HepG2 (cell line): ENCODE results near the gene ALDH1A1.

Source experiments
- ARHGAP35 ChIP-seq: sonication (generic); formaldehyde crosslinking; IDR thresholded peaks from 2 replicates; pipeline ENCODE4 v1.9.0; 2022; ENCODE audit warnings: mild to moderate bottlenecking, inconsistent platforms, moderate library complexity, missing genetic modification reagents, borderline replicate concordance
- STAT5B ChIP-seq: sonication (generic); formaldehyde crosslinking; IDR thresholded peaks from 2 replicates; pipeline ENCODE4 v1.4.0; 2020; ENCODE audit warnings: missing genetic modification reagents
- ZNF367 ChIP-seq: sonication (generic); formaldehyde crosslinking; IDR thresholded peaks from 2 replicates; pipeline ENCODE4 v1.4.0; 2020; ENCODE audit warnings: missing genetic modification reagents, borderline replicate concordance
- TF ChIP-seq, protein P1 (sequence below): sonication (generic); formaldehyde crosslinking; IDR thresholded peaks from 2 replicates; pipeline ENCODE4 v1.5.0; 2020; ENCODE audit warnings: mild to moderate bottlenecking, missing genetic modification reagents, moderate library complexity

DNA sequence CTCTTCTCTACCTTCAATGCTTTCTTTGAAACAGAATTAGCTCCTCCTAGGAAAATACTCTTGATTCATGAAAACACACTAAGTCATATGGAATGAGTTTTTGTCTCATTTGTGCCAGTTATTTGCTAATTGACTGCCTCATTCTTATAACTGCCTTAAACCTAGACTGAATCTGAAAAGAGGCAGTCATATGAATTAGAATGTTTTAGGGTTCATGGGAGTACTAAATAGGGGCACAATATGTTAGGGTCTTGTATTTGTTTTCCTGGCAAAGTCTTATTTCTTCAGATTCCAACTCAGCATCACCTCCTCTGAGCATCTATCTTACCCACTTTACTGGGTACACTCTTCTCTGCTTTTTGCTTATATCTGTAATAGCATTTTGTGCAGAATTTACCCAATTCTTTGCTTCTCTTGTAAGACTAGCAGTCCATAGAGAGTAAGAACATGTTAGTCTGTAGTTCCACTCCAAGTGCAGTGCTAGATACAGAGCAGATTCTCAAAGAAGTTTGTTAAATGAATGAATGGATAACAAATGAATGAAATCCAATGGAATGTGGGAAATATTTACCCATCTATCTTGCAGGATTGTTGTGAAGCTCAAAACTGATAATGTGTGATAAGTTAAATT is 43.9 kb upstream of the ALDH1A1 start:
- TF ChIP-seq, protein P1, sequence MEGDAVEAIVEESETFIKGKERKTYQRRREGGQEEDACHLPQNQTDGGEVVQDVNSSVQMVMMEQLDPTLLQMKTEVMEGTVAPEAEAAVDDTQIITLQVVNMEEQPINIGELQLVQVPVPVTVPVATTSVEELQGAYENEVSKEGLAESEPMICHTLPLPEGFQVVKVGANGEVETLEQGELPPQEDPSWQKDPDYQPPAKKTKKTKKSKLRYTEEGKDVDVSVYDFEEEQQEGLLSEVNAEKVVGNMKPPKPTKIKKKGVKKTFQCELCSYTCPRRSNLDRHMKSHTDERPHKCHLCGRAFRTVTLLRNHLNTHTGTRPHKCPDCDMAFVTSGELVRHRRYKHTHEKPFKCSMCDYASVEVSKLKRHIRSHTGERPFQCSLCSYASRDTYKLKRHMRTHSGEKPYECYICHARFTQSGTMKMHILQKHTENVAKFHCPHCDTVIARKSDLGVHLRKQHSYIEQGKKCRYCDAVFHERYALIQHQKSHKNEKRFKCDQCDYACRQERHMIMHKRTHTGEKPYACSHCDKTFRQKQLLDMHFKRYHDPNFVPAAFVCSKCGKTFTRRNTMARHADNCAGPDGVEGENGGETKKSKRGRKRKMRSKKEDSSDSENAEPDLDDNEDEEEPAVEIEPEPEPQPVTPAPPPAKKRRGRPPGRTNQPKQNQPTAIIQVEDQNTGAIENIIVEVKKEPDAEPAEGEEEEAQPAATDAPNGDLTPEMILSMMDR (CRISPR knock-in tag), result no peak
- TF ChIP-seq STAT5B (no peak), ZNF367 (CRISPR knock-in tag) (no peak), ARHGAP35 (CRISPR knock-in tag) (no peak)
